Stomach (tissue), 9 donors: ENCODE data around the gene PTH2. TPM values are rescaled to one million over a fixed set of nuclear protein-coding genes. Genes with fewer than 3 reads are reported as not detected.
A peak's percentile ranks its signal among the peaks of the same experiment; 100 is the strongest.

ENCODE experiments used
- DNase-seq, 2 donors: peaks; one replicate each; pipeline versions ENCODE4 v3.0.0 to v3.0.0-alpha.2; 2013 to 2019
- H3K27ac ChIP-seq, 5 donors: fragments of 200-600 bp in 4 of 5; sonication (generic) in 4 of 5; one replicate each; pipeline ENCODE4 v1.5.1; 2013 to 2019; ENCODE audit warnings: mild to moderate bottlenecking in 1 of 5, moderate library complexity in 1 of 5
- H3K27me3 ChIP-seq, 3 donors: fragments of 200-600 bp; sonication (generic); one replicate each; pipeline ENCODE4 v1.5.1; 2017 to 2019; ENCODE audit warnings: mixed run types in 1 of 3
- H3K36me3 ChIP-seq, 4 donors: fragments of 200-600 bp; sonication (generic); 1 replicate in 3 of 4; 2 replicates in 1 of 4; pipeline ENCODE4 v1.5.1; 2016 to 2019
- H3K4me1 ChIP-seq, 4 donors: fragments of 200-600 bp; sonication (generic); one replicate each; pipeline ENCODE4 v1.5.1; 2016 to 2019
- H3K4me3 ChIP-seq, 4 donors: fragments of 200-600 bp; sonication (generic) in 3 of 4; one replicate each; pipeline ENCODE4 v1.5.1; 2016 to 2019; ENCODE audit warnings: mild to moderate bottlenecking in 1 of 4
- H3K9me3 ChIP-seq, 4 donors: fragments of 200-600 bp; sonication (generic); one replicate each; pipeline ENCODE4 v1.5.1; 2016 to 2019
- CTCF ChIP-seq, 7 experiments: fragments of 450-650 bp in 4 of 7; fragments of 200-600 bp in 3 of 7; sonication (generic) in 3 of 7; IDR thresholded peaks; one replicate each; pipeline ENCODE4 v1.5.1; 2016 to 2019; ENCODE audit warnings: antibody characterized with exemption in 7 of 7, control low read depth in 2 of 7, mild to moderate bottlenecking in 1 of 7
- EP300 ChIP-seq: sonication (generic); formaldehyde crosslinking; IDR thresholded peaks from one replicate; pipeline ENCODE4 v1.6.1; 2017; ENCODE audit warnings: antibody characterized with exemption
- POLR2A ChIP-seq, 4 donors: fragments of 450-650 bp; IDR thresholded peaks; one replicate each; pipeline ENCODE4 v1.6.1; 2016; ENCODE audit warnings: antibody characterized with exemption in 4 of 4, control low read depth in 2 of 4, mild to moderate bottlenecking in 1 of 4, moderate library complexity in 1 of 4
- POLR2AphosphoS5 ChIP-seq, 3 donors: sonication (generic); formaldehyde crosslinking; IDR thresholded peaks; one replicate each; pipeline ENCODE4 v1.6.1; 2016; ENCODE audit warnings: antibody characterized with exemption in 3 of 3
- WGBS, 5 donors: extraction: QIAGEN DNeasy Blood & Tissue Kit in 3 of 5; methylation state at CpG; one replicate each; pipeline versions ENCODE4 v1.1.5 to v1.1.7; 2013 to 2018; 5-methylcytosine and 5-hydroxymethylcytosine counted together
- intact Hi-C: fragments of 100-400 bp; cut with DNase I; formaldehyde crosslinking; loops from one replicate; pipeline ENCODE4 v1.15.1; 2023; ENCODE audit warnings: low total_unique reads
- polyA plus RNA-seq, 3 donors: library from polyadenylated mRNA; stranded (reverse); fragments of 200-250 nt; gene quantifications; one replicate each; pipeline ENCODE4 v1.2.3, GENCODE V29; 2013
- total RNA-seq, 5 donors: library from RNA; depleted of rRNA; stranded (reverse); fragments of >200 nt; gene quantifications; one replicate each; pipeline versions ENCODE4 v1.1.0 to v1.2.3, GENCODE V29; 2014 to 2016
- donor health status: healthy with polysubstance abuse.
- donor health status: Bipolar disorder and iron deficiency.
- donor health status: healthy.

Gene PTH2
- total and polyA plus RNA-seq, 8 donors: not detected

DNA sequence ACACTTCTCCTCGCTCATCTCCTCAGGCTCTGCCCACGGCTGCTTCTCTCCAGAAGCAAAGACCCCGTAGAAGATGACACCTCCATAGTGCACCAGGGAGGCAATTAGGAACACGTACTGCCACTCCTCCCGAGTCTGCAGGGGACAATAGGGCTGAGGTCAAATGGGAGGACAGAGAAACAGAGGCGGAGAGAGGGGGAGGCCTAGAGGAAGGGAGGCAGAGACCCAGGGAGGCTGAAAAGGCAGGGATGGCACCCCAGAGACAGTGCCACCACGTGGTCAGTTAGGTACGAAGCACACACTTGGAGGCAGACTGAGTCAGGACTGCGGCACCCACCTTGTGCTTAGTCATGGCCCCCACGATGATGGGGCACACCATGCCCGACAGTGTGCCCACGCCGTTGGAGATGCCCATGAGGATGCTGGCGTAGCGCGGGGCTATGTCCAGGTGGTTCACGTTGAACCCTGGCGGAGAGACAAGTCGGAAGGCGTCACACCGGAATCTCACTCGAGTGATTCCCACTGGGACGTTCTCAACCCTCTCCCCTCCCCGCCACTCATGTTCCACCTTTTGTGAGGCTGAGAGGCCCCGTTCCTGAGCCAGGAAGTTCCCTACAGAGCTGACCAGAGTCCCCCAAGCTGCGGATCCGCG lies 7.6 kb upstream of the PTH2 start:
- intact Hi-C loops: loop anchor here (5.0 kb wide), 1 partner anchor 34 kb away; no protein-coding TSS in a partner anchor
- H3K4me3 ChIP-seq: no peak overlapping the region
- DNase-seq: no peak
- no peaks in the 10 kb centered on the region for H3K9me3 ChIP-seq
- peaks cover 55 to 100% (median 100%) of the 10 kb centered on the region in 3 donors for H3K27me3 ChIP-seq
- WGBS, 5 donors: 60 to 69% (median 64%) methylated on average over 27 to 28 of the region's 28 CpGs
- no peaks in the 10 kb centered on the region for H3K36me3 ChIP-seq
- no peak overlapping the region for H3K27ac ChIP-seq
- no peak for TF ChIP-seq POLR2A (IDR thresholded peaks at IDR 0.05)
- TF ChIP-seq EP300: no peak
- no peak for TF ChIP-seq POLR2AphosphoS5 (IDR thresholded peaks at IDR 0.05)
- no peak for TF ChIP-seq CTCF (IDR thresholded peaks at IDR 0.05)
- H3K4me1 ChIP-seq: peaks cover 11 to 24% (median 21%) of the 10 kb centered on the region in 4 donors

GRCh38 chr19:49430172-49430677 lies 7.0 kb upstream of the PTH2 start:
- TF ChIP-seq POLR2A (IDR thresholded peaks at IDR 0.05) (no peak), POLR2AphosphoS5 (IDR thresholded peaks at IDR 0.05) (no peak), EP300 (no peak), CTCF (IDR thresholded peaks at IDR 0.05) (no peak)
- H3K4me3 ChIP-seq: no peak overlapping the region
- H3K27me3 ChIP-seq: peaks cover 56 to 100% (median 100%) of the 10 kb centered on the region in 3 donors
- no peaks in the 10 kb centered on the region for H3K9me3 ChIP-seq
- H3K4me1 ChIP-seq: peaks cover 11 to 24% (median 21%) of the 10 kb centered on the region in 4 donors
- 58 to 73% (median 68%) methylated on average over 7 to 9 of the region's 9 CpGs for WGBS, 5 donors
- DNase-seq: no peak
- H3K27ac ChIP-seq: no peak overlapping the region
- intact Hi-C loops: loop anchor here (5.0 kb wide), 1 partner anchor 33 kb away; no protein-coding TSS in a partner anchor
- H3K36me3 ChIP-seq: no peaks in the 10 kb centered on the region

DNA sequence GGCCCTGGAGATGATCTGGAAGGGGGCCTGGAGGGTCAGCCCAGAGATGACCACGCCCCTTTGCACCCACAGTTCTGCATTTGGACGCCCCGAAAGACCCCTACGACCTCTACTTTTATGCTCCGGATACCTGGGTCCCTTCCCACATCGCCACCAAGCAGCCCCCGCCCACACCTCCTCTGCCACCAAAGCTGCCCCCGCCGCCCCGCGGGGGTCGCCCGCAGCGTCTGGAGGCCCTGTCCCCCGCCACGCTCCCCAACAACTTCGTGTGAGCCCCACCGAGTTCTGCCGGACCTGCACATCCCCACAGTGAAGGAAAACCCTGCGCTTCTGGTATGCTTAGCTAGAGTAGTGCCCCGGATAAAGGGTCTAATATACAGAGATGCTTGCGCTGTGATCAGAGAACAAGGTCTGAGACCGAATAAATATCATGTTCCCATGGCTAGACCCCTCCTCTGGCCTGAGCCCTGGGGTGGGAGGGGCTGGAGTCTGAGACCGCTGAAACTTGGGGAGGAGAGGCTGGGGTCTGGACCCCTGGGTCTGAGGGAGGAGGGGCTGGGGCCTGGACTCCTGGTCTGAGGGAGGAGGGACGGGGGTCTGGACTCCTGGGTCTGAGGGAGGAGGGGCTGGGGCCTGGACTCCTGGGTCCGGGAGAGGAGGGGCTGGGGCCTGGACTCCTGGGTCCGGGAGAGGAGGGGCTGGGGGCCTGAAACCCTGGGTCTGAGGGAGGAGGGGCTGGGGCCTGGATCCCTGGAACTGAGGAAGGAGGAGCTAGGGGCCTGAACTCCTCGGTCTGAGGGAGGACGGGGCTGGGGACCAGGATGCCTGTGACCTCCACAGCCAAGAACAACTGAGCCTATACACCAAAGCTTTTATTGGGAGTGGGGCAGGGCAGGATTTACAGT lies 5.6 kb upstream of the PTH2 start:
- Histone ChIP-seq H3K36me3 (no peaks in the 10 kb centered on the region), H3K27ac (no peak overlapping the region), H3K4me1 (peaks cover 11 to 27% (median 22%) of the 10 kb centered on the region in 4 donors), H3K9me3 (no peaks in the 10 kb centered on the region), H3K27me3 (peaks cover 49 to 100% (median 99%) of the 10 kb centered on the region in 3 donors), H3K4me3 (peak overlapping the region in 3 of 4 donors; percentile 7 to 28 (median 14))
- intact Hi-C loops: no loop called here
- 9 to 15% (median 13%) methylated on average over 22 to 29 of the region's 29 CpGs for WGBS, 5 donors
- TF ChIP-seq POLR2AphosphoS5 (IDR thresholded peaks at IDR 0.05): no peak
- TF ChIP-seq EP300: no peak
- TF ChIP-seq POLR2A (IDR thresholded peaks at IDR 0.05): no peak
- TF ChIP-seq CTCF (IDR thresholded peaks at IDR 0.05): no peak
- no peak for DNase-seq

DNA sequence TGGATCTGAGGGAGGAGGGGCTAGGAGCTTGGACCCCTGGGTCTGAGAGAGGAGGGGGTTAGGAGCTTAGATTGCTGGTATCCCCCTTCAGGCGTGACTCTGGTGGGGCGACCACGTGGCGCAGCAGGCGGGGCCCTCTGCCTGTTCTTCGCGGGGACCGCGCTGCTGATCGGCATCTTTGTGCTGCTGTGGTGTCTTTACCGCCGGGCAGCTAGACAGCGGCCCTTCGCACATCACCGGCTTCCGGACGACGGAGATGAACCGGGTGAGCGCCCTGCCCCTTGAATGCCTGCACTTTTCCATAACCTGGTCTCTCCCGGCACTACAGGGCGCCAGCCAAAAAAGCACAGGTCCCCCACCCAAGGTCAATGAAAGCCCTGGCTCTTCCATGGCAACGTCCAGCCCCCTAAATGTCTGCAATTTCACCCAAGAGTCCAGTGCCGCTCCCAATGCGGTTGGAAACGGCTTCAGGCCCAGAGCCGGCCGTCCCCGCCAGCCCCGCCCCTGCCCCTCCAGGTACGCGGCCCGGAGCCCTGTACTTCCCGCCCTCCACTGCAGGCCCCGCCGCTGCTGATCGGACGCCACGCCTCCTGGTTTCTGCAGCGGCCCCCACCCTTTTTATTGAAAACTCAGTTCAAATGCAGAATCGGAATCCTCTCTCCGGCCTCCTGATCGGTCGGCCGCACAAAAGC lies 4.8 kb upstream of the PTH2 start:
- H3K27me3 ChIP-seq: peaks cover 47 to 100% (median 99%) of the 10 kb centered on the region in 3 donors
- no peak overlapping the region for H3K27ac ChIP-seq
- no peaks in the 10 kb centered on the region for H3K36me3 ChIP-seq
- peak in 1 of 2 donors; percentile 40 for DNase-seq
- peaks cover 15 to 32% (median 27%) of the 10 kb centered on the region in 4 donors for H3K4me1 ChIP-seq
- peak overlapping the region; percentile 7 to 28 (median 16) for H3K4me3 ChIP-seq
- intact Hi-C loops: no loop called here
- WGBS, 5 donors: 1 to 6% (median 3%) methylated on average over 12 to 45 of the region's 45 CpGs
- TF ChIP-seq CTCF (IDR thresholded peaks at IDR 0.05) (no peak), POLR2A (IDR thresholded peaks at IDR 0.05) (no peak), POLR2AphosphoS5 (IDR thresholded peaks at IDR 0.05) (no peak), EP300 (no peak)
- H3K9me3 ChIP-seq: no peaks in the 10 kb centered on the region
